ENCODE measurements around the gene ASCL5.

DNA sequence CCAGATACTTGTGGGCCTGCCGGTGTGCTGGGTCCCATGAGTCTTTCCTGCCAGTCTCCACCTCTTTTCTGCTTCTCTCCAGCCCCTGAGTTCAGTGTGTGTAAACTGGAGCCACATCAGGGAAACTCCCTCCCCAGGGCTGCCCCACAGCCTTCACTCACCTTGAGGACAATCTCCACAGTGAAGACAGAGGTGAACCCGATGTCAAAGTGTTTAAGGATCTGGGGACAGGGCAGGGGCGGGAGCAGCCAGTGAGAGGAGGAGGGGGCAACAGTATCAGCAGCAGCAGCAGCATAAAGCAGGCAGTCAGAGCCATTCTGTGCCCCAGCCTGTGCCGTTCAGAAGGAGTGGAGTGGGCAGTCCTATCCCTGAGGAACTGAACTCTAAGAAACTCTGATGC, 58.0 kb downstream of the ASCL5 start:
- TF ChIP-seq CTCF (IDR thresholded peaks at IDR 0.05), result no peak
- no peak for TF ChIP-seq POLR2A (IDR thresholded peaks at IDR 0.05)
